Erythroblast (primary cell): ENCODE measurements around the gene BTBD8.
"Not testable (repeated sequence)": the region's sequence is repeated elsewhere in the genome, so short reads cannot be mapped to it uniquely, and the experiment has no call there.

ENCODE experiments used
- DNase-seq, 2 experiments: peaks; one replicate each; lab custom pipeline; 2025; lab: John Stamatoyannopoulos, UW
- GATA1 ChIP-seq: IDR thresholded peaks from 2 replicates; pipeline ENCODE4 v1.6.1; 2011; ENCODE audit warnings: low read depth, mild to moderate bottlenecking, control low read depth, low read length, moderate library complexity
- POLR2A ChIP-seq: IDR thresholded peaks from 2 replicates; pipeline ENCODE4 v1.6.1; 2011; ENCODE audit warnings: mild to moderate bottlenecking, low read length

Gene BTBD8

DNA sequence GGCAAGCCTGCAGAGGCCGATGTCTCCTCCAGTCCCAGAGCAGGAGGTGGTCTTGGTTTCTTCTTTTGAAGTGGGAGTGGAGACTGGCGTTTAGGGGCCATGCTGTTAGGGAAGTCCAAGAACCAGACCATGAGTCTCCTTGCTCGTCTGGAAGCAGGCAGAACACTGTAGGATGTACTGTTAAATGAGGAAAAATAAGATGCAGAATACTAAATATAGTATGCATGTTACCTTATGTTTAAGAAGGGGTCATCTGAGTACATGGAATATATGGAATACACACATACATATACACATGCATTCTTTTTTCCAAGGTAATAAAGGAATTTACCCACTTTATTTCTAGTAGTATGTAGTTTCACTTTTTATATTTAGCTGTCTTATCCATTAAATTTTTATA is 4.8 kb upstream of the BTBD8 start, which contains the start of gene SETSIP:
SETSIP (minus strand) TSS at position 101 of the 400 bp plus-strand sequence; CDS start at position 101, 0 bp downstream.
- TF ChIP-seq GATA1 = no peak
- no peak for TF ChIP-seq POLR2A
- DNase-seq = no peak

DNA sequence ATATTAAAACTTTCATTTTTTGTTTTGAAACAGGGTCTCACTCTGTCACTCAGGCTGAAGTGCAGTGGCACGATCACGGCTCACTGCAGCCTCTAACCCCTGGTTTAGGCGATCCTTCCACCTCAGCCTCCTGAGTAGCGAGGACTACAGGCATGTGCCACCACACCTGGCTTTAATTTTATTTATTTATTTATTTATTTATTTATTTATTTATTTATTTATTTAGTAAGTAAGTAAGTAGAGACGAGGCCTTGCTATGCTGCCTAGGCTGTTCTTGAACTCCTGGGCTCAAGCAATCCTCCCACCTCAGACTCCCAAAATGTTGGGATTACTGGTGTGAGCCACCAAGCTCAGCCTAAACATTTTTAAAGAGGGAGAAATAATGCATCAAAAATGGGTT is 3.8 kb upstream of the BTBD8 start:
- DNase-seq = no peak
- no peak for TF ChIP-seq GATA1
- no peak for TF ChIP-seq POLR2A

GRCh38 chr1:92078077-92078476 is 2.1 kb upstream of the BTBD8 start:
- not testable (repeated sequence) for DNase-seq

GRCh38 chr1:92079441-92079840 is 704 bp upstream of the BTBD8 start:
- TF ChIP-seq POLR2A (no peak), GATA1 (no peak)
- DNase-seq = no peak

GRCh38 chr1:92081031-92081430 is 886 bp downstream of the BTBD8 start:
- DNase-seq = no peak

GRCh38 chr1:92084651-92085050 is 4.5 kb downstream of the BTBD8 start:
- DNase-seq = no peak
- TF ChIP-seq POLR2A (no peak), GATA1 (no peak)

More at GRCh38 chr1:92081031-92081430, 886 bp downstream of the BTBD8 start:
- no peak for TF ChIP-seq POLR2A
- TF ChIP-seq GATA1 = no peak

GRCh38 chr1:92085727-92086126 is 5.6 kb downstream of the BTBD8 start:
- TF ChIP-seq GATA1 = no peak
- TF ChIP-seq POLR2A = no peak
- peak; percentile 11 to 20 for DNase-seq

DNA sequence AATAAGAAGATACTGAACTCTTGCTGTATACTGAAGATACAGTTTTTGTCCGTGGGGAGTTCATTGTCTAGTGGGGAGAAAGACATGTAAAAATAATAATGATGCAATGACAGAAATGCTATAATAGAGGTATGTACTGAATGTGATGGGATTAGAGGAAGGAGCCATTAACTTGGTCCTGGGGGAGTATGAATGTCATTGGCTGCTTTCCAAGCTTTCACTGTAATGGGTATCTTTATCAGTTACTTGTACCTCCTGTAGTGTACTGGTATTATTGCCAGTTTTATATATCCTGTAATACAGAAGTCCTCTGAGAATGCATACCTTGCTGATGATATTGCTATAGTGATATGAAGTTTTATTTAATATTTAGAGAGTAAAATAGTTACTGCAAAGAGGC is 7.4 kb downstream of the BTBD8 start:
- DNase-seq = no peak
- no peak for TF ChIP-seq POLR2A
- no peak for TF ChIP-seq GATA1

GRCh38 chr1:92091625-92092024 is 11.5 kb downstream of the BTBD8 start:
- no peak for DNase-seq
- TF ChIP-seq POLR2A (no peak), GATA1 (no peak)

GRCh38 chr1:92094090-92094489 is 13.9 kb downstream of the BTBD8 start:
- DNase-seq = no peak
- TF ChIP-seq POLR2A = no peak
- TF ChIP-seq GATA1 = no peak

DNA sequence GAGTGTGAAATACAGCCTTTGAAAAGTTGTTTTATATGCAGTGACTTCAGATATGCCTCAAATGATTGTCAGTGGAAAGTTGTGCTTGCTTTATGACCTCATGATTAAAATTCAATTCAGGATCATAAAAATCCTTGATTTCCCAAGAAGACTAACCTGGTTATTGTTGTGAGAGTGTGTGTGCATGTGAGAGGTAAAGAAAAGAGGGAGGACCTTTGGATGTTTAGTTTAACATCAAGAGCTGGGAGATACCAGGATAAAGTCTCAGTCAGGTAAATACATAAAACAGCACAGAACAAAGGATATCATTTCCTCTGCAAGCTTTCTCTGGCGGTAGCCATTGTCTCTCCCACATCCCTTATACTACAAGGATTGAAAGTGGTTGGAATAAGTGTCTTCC is 14.4 kb downstream of the BTBD8 start:
- no peak for TF ChIP-seq GATA1
- no peak for TF ChIP-seq POLR2A
- no peak for DNase-seq

DNA sequence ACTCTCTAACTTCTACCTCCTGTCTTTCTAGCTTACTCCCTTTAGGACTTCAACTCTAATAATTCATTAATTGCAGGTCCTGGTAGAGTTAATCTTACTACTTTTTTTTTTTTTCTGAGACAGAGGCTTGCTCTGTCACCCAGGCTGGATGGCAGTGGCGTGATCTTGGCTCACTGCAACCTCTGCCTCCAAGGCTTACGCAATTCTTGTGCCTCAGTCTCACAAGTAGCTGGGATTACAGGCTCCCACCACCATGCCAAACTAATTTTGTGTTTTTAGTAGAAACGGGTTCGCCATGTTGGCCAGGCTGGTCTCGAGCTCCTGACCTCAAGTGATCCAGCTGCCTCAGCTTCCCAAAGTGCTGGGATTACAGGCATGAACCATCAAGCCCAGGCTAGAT is 15.7 kb downstream of the BTBD8 start:
- DNase-seq = no peak
- TF ChIP-seq POLR2A = no peak
- no peak for TF ChIP-seq GATA1

DNA sequence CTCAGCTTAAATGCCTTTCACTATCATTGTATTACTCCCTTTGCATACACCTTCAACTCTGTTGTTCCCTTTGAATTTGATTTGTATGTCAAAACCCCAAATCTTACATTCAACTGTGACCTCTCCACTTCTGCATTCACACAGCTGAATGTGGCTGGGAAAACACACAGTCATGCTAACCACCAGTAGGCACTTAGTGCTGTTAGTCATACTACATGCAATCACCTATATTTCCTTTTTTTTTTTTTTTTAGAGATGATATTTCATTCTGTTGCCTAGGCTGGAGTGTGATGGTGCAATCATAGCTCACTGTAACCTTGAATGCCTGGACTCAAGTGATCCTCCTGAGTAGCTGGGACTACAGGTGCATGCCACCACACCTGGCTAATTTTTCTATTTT is 16.2 kb downstream of the BTBD8 start:
- DNase-seq = peak in 1 of 2 experiments; percentile 8
- TF ChIP-seq POLR2A = no peak
- TF ChIP-seq GATA1 = no peak

DNA sequence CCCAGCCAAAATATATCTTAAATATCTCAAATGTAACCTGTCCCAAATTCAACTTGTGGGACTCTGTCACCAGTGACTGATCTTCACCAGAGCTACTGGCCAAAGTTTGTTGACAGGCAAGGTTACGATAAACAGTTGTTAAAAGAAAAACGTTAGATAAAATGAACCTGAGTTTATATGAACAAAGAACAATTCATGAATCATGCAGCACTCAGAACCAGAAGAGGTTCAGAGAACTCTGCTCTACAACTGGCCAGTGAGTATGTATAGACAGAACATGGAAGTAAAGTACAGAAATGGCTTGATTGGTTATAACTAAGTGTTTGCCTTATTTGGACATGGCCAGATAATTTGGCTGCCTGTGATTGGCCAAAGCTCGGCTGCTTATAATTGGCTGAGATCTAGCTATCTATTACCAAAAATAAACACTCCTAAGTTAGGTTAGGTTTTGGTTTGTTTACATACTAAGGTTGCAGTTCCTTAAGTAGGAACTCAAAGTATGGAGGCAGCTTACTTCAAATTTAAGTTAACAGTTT is 25.5 kb downstream of the BTBD8 start:
- DNase-seq = no peak
- TF ChIP-seq GATA1 (no peak), POLR2A (no peak)

DNA sequence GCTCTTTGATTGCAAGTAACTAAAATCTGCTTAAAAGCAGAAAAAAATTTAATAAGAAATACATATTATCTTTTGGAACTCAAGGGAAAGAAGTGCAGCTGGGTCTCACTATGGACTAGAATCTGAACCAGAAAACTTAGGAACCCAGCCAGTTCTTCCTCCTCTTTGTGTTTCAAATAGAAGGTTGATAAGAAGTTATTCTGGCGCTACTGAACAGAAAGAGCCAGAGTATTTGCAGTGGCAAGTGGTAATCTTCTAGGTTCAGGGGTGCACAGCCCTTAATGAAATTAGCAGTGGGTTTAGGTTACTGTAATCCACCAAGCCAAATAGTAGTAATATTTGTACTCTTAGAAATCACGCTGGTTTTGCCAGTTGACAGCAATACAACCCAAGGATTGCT is 28.5 kb downstream of the BTBD8 start:
- DNase-seq = no peak
- no peak for TF ChIP-seq POLR2A
- TF ChIP-seq GATA1 = no peak
